Transverse colon (tissue), 4 donors: ENCODE data around the gene FMNL1.

Experiments used
- EP300 ChIP-seq: sonication (generic); formaldehyde crosslinking; IDR thresholded peaks from one replicate; pipeline ENCODE4 v1.6.1; 2017; ENCODE audit warnings: antibody characterized with exemption, low read depth
- POLR2A ChIP-seq: fragments of 450-650 bp; IDR thresholded peaks from one replicate; pipeline ENCODE4 v1.6.1; 2016; ENCODE audit warnings: antibody characterized with exemption, mild to moderate bottlenecking, moderate library complexity
- POLR2AphosphoS5 ChIP-seq, 3 donors: sonication (generic); formaldehyde crosslinking; IDR thresholded peaks; one replicate each; pipeline ENCODE4 v1.6.1; 2016; ENCODE audit warnings: antibody characterized with exemption in 3 of 3
- TF ChIP-seq, protein P1 (sequence below), 5 experiments: fragments of 200-600 bp in 3 of 5; fragments of 450-650 bp in 2 of 5; sonication (generic) in 3 of 5; IDR thresholded peaks; 1 replicate in 2 of 5; 2 replicates in 3 of 5; pipeline ENCODE4 v1.5.1; 2016 to 2017; ENCODE audit warnings: antibody characterized with exemption in 5 of 5, inconsistent platforms in 3 of 5, mild to moderate bottlenecking in 2 of 5, moderate library complexity in 1 of 5

DNA sequence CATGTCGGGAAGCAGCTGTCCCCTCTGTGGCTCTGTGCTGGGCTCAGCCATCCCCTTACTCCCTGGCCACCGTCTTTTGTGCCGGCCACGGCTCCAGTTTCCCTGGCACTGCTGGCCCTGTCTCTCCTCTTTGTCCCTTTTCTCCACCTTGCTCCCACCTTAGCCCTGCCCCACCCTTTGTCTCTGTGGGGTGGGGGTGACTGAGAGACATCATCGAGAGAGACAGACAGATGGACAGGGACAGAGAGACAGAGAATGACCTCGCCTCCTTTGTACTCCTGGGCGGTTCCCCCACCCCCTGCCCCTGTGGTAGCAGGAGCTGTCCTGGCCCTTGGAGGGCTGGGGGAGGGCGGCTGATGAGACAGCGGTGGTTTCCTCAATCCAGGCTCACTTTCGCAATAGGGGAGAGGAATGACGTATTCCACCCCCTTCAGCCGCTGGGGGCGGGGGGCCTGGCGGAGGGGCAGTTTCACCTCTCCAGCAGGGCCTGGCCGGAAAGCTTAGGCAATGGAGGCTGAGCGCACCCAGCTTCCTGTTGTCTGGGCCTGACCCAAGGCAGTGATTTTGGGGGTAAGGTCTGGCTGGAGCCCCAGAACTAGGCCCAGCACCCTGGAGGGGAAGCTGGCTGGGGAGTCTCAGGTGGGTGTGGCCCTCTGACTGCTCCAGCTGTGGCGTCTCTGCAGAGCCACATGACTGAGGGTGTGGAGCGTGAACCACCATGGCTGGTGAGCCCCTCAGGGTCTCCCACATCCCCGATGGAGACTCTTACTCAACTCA lies 7.3 kb downstream of the FMNL1 start:
- no peak for TF ChIP-seq POLR2A
- TF ChIP-seq, protein P1, sequence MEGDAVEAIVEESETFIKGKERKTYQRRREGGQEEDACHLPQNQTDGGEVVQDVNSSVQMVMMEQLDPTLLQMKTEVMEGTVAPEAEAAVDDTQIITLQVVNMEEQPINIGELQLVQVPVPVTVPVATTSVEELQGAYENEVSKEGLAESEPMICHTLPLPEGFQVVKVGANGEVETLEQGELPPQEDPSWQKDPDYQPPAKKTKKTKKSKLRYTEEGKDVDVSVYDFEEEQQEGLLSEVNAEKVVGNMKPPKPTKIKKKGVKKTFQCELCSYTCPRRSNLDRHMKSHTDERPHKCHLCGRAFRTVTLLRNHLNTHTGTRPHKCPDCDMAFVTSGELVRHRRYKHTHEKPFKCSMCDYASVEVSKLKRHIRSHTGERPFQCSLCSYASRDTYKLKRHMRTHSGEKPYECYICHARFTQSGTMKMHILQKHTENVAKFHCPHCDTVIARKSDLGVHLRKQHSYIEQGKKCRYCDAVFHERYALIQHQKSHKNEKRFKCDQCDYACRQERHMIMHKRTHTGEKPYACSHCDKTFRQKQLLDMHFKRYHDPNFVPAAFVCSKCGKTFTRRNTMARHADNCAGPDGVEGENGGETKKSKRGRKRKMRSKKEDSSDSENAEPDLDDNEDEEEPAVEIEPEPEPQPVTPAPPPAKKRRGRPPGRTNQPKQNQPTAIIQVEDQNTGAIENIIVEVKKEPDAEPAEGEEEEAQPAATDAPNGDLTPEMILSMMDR (IDR thresholded peaks at IDR 0.05): no peak
- TF ChIP-seq EP300: no peak
- peak in 2 of 3 donors; percentile 41 to 58 for TF ChIP-seq POLR2AphosphoS5 (IDR thresholded peaks at IDR 0.05)
